Stimulated activated CD8-positive, alpha-beta memory T cell treated with anti-CD3 and anti-CD28 coated beads, Interleukin-7, amount 100 ng/mL, for 4 hours (primary cell): ENCODE results near the gene RSRP1.

Experiments
- DNase-seq, 2 donors: peaks; one replicate each; pipeline ENCODE4 v3.0.0-alpha.2; 2020; ENCODE audit warnings: low read depth in 2 of 2

The RSRP1 gene

DNA sequence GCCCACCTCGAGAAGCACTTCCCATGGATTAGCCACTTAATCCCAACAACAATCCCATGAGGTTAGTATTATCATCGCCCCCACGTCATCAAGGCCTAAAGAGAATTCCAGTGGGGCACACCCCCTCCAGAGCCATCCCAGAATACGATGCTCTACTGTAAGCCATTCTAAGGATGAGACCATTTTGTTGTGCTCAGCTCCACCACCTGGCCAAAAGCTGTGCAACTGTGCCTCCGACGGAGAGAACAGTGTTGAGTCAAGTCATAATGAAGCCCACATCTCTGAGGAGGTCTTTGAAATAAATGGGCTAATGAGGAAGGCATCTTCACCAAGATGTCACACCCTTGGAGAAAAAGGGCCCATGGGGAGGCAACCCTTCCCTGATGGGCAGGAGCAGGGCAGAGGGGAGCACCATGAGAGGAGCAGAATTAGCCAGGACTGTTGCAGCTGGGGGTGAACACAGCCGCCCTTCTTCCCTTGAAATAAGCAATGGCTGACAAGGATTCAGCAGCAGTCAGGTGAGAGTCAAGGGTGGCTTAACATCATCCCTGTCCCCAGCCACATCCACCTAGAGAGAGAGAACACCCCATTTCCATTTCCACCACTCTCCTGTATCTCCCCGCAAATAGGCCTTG lies 29.5 kb downstream of the RSRP1 start:
- DNase-seq = no peak

DNA sequence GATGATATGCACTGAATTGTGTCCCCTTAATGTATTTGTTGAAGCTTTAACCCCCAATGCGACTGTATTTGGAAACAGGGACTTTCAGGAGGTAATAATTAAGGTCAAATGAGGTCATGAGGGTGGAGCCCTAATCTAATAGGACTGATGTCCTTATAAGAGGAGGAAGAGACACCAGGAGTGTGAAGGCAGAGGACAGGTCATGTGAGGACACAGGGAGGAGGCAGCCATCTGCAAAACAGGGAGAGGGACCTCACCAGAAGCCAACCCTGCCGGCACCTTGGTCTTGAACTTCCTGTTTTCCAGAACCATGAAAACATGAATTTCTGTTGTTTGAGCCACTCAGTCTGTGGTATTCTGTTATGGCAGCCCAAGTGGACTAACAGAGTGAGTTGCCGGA lies 30.2 kb downstream of the RSRP1 start:
- DNase-seq = no peak

DNA sequence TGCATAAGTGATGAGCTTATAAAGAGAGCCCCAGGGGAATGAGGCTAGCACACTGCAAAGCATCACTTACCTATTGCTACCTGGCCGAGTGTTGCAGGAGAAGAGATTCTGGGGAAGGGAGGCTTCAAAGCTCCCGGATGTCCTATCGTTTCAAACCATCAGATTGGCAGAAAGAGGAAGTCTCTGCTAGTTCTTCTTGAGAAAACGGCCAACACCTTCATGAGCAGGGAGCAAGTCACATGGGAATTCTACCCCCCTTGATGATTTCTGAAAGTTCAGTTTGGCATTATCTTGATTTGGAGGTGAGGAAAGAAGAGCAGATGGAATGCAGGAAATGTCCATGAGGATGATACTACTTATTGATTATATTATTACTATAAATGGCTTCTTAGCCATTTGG lies 31.1 kb downstream of the RSRP1 start:
- no peak for DNase-seq

DNA sequence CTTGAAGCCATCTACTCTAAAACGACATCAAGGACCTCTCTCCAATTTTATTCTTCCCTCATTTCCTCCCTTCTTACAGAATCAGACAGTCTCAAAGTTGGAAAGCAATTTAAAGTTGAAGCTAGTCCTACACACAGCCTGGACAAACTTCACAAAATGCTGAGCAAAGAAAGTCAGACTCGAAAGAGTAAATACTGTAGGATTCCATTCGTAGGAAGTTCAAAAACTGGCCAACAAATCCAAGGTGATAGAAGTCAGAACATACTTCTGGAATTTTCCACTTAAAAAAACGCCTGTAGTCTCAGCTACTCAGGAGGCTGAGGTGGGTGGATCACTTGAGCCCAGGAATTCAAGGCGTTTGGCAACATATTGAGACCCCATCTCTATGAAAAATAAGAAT lies 34.5 kb downstream of the RSRP1 start:
- no peak for DNase-seq

- no peak for DNase-seq
These were observed 36.5 kb downstream of the RSRP1 start for GRCh38 chr1:25210728-25211127.

- no peak for DNase-seq
These were observed 37.7 kb downstream of the RSRP1 start for GRCh38 chr1:25209516-25209915.

DNA sequence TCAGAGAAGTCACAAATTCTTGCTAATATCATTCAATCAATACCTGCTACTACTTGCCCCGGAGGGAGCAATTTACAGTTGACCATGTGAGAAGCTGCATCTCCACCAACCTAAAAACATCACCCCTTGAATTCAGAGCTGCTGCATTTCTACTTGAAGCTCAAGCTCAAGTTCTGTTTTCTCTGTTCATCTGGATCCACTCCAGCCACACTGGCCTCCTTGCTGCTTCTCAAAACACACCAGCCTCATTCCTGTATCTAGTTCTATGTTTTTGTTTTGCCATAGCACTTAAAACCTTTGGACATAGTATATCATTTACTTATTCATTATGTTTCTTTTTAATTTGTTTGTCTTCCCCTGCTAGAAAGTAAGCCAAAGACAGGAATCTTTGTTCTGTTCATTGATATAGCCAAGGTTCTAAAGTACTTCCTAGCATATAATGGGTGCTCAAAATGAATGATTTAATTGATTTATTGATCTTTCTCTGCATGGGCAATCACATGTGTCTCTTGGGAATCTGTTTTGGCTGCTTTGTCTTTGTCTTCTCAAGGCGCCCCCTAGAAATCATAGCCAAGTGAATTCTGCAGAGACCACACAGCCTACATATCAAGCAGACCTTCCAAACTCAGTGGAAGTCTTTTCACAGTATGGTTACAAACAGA lies 38.6 kb downstream of the RSRP1 start:
- no peak for DNase-seq

- no peak for DNase-seq
These were observed 39.2 kb downstream of the RSRP1 start for GRCh38 chr1:25208092-25208491.

- DNase-seq = no peak
These were observed 41.1 kb downstream of the RSRP1 start for GRCh38 chr1:25206201-25206600.

- DNase-seq = no peak
These were observed 41.5 kb downstream of the RSRP1 start for GRCh38 chr1:25205786-25206185.

GRCh38 chr1:25204797-25205480 lies 42.3 kb downstream of the RSRP1 start:
- DNase-seq = no peak

GRCh38 chr1:25201006-25201405 lies 46.2 kb downstream of the RSRP1 start:
- DNase-seq = no peak

- no peak for DNase-seq
These were observed 47.2 kb downstream of the RSRP1 start for GRCh38 chr1:25199819-25200620.

DNA sequence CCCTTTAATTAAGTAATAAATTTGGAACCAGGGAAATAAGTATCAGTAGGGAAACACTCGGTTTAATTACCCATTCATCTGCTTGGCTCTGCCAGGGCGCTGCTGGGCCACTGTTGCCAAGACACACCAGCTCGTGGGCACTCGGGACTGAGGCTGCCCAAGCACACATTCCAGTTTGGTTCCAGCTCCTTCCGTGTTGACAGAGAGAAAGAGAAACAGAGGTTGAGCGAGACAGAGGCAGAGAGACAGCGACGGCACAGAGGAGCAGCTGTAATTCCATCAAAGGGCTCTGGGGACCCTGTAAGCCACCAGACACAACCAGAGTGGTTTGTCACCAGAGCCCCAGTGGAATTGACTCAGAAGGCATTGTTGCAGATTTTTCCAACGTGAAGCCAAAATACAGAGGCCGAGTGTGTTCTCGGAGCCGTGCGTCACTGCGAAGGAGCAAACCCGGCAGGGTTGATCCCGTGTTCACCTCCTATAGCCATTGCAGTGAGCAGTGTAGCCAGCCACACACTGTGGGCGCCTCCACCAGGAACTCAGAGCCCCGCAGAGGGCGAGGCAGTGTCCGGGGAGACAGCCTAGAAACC lies 48.5 kb downstream of the RSRP1 start:
- DNase-seq = peak in 1 of 2 donors; percentile 8

GRCh38 chr1:25197982-25198662 lies 49.1 kb downstream of the RSRP1 start:
- DNase-seq = no peak

GRCh38 chr1:25197235-25197975 lies 49.8 kb downstream of the RSRP1 start:
- DNase-seq = no peak

DNA sequence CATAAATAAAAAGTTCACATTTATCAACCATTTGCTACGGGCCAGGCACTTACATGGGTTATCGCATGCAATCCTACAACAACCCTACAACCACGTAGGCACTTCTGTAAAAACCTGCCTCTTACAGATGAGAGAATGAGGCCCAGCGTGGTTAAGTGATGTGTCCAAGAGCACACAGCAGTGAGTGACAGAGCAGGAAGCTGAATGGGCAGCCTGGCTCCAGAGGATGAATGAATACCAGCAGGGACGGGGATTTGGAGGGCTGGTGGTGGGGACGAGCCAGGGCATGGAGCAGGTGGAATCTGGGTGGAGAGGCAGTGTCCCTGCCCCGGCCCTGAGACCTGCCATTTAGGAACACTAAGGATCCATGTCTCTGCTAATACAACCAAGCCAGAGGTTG lies 50.4 kb downstream of the RSRP1 start:
- no peak for DNase-seq

GRCh38 chr1:25195835-25196234 lies 51.4 kb downstream of the RSRP1 start:
- DNase-seq = no peak

DNA sequence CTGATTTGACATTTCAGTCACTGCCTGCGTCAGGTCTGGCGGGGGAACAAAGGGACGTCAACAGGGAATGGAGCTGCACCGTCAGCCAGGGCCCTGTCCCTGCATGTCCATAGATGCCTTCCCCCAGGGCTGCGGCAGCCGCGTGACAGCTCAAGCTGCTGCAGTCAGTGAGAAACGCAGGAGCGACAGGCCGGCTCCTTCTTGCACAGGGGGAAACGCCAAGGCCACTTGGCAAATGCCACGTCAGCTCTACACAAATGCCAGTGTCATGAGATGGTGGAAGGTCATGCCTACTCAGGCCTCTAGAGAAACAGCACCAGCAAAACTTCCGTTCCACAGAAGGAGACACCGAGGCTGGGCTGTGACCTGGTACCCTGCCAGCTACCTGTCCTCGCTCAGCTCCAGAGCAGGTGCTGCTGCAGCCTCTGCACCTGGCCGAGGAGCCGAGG lies 52.7 kb downstream of the RSRP1 start:
- no peak for DNase-seq

DNA sequence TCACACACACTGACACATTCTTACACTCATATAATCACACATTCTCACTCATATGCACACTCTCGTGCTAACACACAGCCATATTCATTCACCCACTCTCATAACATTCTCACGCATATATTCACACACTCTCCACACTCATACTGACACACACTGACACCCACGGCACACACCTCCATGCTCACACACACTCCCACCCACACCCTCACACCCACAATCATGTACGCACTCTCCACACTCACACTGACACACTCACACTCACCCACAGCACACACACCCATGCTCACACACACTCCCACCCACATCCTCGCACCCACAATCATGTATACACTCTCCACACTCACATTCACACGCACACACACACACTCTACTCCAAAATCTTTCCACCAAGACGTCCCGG lies 53.2 kb downstream of the RSRP1 start:
- DNase-seq = no peak

- DNase-seq = no peak
These were observed 54.0 kb downstream of the RSRP1 start for GRCh38 chr1:25193229-25193628.
